Right kidney (tissue), 9 donors: ENCODE data around the gene LSM6.
A peak's percentile ranks its signal among the peaks of the same experiment; 100 is the strongest.

Source experiments
- DNase-seq: peaks from one replicate; pipeline ENCODE4 v3.0.0-alpha.2; 2016
- long read RNA-seq, 8 donors: transcript quantifications; one replicate each; lab custom pipeline, GENCODE V29; 2026

The LSM6 gene
- long read RNA-seq, donor 1, transcript LSM6-201 (4 exons, 2,259 nt) = major isoform, 46 of 53 reads
- long read RNA-seq, donor 1, partial matches to known transcripts = 5 of 53 reads
- long read RNA-seq, donor 1, other reads (novel, unspliced or antisense) = 0 of 53 reads
- long read RNA-seq, donor 2, transcript LSM6-201 (4 exons, 2,259 nt) = major isoform, 43 of 45 reads
- long read RNA-seq, donor 2, partial matches to known transcripts = 0 of 45 reads
- long read RNA-seq, donor 2, other reads (novel, unspliced or antisense) = 0 of 45 reads
- long read RNA-seq, donor 3, transcript LSM6-201 (4 exons, 2,259 nt) = major isoform, 24 of 24 reads
- long read RNA-seq, donor 3, partial matches to known transcripts = 0 of 24 reads
- long read RNA-seq, donor 3, other reads (novel, unspliced or antisense) = 0 of 24 reads
- long read RNA-seq, donor 4, transcript LSM6-201 (4 exons, 2,259 nt) = major isoform, 35 of 46 reads
- long read RNA-seq, donor 4, partial matches to known transcripts = 6 of 46 reads
- long read RNA-seq, donor 4, other reads (novel, unspliced or antisense) = 0 of 46 reads
- long read RNA-seq, donor 5, transcript LSM6-201 (4 exons, 2,259 nt) = major isoform, 50 of 62 reads
- long read RNA-seq, donor 5, partial matches to known transcripts = 7 of 62 reads
- long read RNA-seq, donor 5, other reads (novel, unspliced or antisense) = 0 of 62 reads
- long read RNA-seq, donor 6, transcript LSM6-201 (4 exons, 2,259 nt) = major isoform, 39 of 46 reads
- long read RNA-seq, donor 6, partial matches to known transcripts = 0 of 46 reads
- long read RNA-seq, donor 6, other reads (novel, unspliced or antisense) = 0 of 46 reads
- long read RNA-seq, donor 7, transcript LSM6-201 (4 exons, 2,259 nt) = major isoform, 54 of 61 reads
- long read RNA-seq, donor 7, partial matches to known transcripts = 0 of 61 reads
- long read RNA-seq, donor 7, other reads (novel, unspliced or antisense) = 0 of 61 reads
- long read RNA-seq, donor 8, transcript LSM6-201 (4 exons, 2,259 nt) = major isoform, 39 of 41 reads
- long read RNA-seq, donor 8, partial matches to known transcripts = 0 of 41 reads
- long read RNA-seq, donor 8, other reads (novel, unspliced or antisense) = 0 of 41 reads

DNA sequence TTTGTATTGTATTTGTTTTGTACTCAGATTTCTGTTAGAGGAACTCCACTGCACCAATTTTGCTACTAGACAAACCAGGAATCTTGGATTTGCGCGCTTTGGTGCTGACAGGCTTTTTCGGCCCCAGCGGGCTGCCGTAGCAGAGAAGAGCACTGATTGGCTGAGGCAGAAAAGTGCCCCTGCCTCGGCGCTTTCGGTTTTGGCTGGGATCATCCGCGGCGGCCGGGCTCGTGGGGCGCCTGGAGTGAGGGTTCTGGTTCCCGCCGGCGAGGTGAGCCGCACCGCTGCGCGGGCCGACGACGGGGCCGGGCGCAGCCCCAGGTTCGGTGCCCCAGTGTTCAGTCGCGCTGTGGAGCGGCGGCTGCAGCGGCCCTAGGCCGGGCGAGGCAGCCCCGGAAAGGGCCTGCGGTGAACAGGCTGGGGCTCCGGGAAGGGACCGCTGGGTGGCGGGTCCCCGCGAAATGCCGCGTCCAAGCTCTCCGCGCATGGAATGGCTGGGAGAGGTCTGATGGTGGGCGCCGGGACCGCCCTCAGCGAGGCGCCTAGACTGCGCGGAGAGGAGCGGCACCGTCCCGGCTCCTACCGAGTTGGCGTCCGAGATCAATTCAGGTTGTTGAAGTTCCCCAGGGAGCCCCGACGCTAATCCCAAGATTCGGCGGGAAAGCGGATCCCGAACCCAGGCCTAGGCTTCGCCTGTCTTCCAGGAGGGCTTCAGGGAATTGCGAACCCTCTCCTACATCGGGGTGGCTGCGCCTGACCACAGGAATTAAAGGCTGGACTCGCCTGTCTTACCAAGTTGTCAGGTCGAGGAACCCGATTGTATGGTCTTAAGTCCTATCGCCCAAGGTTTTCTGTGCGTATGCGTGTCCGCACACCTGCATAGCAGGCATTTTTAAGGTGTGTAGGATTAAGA, at the start of gene LSM6:
Gene LSM6 (plus strand): TSS at position 178 of the 913 bp plus-strand sequence. CDS start 7,204 bp downstream, outside the sequence.
- peak; percentile 98 for DNase-seq

DNA sequence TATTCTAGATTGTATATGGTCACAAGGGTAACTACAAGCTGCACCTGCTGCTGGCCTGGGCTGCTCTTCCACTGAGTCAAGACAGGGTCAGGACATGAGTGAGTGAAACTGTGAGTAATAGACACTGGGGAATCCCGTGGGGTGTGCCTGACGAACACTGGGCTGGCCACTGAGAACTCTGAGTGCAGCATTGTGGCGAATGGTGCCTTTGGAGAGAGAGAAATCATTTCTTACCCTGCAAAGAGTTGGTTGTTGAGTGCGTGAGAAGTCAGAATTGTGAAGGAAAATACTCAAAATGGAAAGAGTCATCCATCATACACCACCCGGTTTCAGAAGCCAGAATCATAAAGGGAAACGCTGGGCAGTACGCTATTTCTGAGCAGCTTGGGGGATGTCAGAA, 43.1 kb upstream of the LSM6 start:
- DNase-seq = no peak

- no peak for DNase-seq
These were observed 40.6 kb upstream of the LSM6 start for GRCh38 chr4:146134761-146135445.

- DNase-seq = no peak
These were observed 39.6 kb upstream of the LSM6 start for GRCh38 chr4:146135941-146136340.

DNA sequence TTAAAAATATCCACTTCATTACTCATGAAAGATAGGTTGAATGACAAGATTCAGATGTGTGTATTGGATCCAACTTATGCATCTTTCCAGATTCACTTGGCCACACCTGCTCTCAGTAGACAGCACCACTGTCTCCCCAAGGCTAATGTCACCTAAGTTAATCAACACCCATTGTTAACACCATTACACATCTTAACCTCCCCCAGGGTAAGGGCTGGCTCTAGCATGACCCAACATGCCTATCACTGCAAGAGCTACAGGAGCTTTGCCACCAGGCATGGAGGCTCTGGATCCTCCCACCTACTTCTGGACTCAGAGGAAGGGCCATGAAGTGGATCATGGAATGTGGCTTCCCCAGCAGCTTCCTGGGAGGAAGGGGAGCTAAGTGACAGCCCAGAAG, 32.8 kb upstream of the LSM6 start:
- no peak for DNase-seq

GRCh38 chr4:146143888-146144287, 31.6 kb upstream of the LSM6 start:
- no peak for DNase-seq

- DNase-seq = no peak
These were observed 28.6 kb upstream of the LSM6 start for GRCh38 chr4:146146918-146147317.

DNA sequence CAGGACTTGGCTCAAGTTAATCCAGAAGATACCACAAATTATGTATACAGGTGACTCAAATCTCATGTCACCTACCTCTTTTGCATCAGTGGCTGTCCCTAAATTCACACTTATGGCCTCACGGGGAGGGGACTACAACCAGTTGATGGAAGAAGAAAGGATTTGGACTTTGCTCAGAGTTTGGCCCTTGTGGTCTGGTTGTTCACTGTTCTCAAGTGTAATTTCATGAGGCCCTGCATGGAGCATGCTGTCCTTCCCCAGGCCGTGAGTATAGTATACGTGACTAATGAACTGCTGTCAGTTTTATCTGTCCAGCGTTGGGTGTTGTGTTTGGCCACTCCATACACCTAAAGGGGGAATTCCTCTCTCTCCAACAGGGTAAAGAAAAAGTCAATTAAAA, 27.5 kb upstream of the LSM6 start:
- DNase-seq = no peak

GRCh38 chr4:146154057-146154456, 21.5 kb upstream of the LSM6 start:
- no peak for DNase-seq

- DNase-seq = no peak
These were observed 20.3 kb upstream of the LSM6 start for GRCh38 chr4:146155152-146155724.

- DNase-seq = no peak
These were observed 17.3 kb upstream of the LSM6 start for GRCh38 chr4:146158036-146158745.

GRCh38 chr4:146159384-146160058, 16.0 kb upstream of the LSM6 start:
- no peak for DNase-seq

DNA sequence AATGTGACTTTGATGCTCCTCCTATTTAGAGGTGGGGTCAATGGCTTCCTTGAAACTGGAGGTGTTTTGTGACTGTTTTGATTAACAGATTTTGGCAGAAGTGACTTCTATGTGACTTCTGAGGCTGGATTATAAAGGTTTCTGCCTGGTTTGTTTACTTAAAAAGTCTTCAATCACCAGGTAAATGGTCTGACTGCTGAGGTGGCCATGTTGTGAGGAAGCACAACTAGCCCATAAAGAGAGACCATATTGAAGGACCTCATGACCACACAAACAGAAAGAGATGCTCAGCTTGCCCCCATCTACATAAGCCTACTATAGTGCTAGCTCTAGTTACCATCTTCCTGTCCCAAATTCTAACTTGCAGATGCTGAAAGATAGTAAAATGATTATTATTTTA, 14.3 kb upstream of the LSM6 start:
- DNase-seq = no peak

GRCh38 chr4:146165221-146165620, 10.3 kb upstream of the LSM6 start:
- no peak for DNase-seq

GRCh38 chr4:146165840-146166239, 9.7 kb upstream of the LSM6 start:
- DNase-seq = no peak

DNA sequence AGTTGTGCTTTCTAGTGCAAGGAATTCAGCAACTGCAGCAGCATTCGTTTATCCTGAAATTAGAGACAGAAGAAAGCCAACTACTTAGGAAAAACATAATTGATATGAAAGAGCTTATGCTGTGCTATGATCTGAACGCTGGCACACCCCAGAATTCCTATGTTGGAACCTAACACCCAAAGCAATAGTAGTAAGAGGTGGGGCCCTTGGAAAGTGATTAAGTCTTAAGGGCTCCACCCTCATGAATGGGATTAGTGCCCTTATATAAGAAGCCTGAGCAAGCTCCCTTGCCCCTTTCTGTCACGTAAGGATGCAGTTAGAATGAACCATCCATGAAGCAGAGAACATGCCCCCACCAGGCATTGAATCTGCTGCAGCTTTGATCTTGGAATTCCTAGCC, 5.4 kb upstream of the LSM6 start:
- DNase-seq = no peak

DNA sequence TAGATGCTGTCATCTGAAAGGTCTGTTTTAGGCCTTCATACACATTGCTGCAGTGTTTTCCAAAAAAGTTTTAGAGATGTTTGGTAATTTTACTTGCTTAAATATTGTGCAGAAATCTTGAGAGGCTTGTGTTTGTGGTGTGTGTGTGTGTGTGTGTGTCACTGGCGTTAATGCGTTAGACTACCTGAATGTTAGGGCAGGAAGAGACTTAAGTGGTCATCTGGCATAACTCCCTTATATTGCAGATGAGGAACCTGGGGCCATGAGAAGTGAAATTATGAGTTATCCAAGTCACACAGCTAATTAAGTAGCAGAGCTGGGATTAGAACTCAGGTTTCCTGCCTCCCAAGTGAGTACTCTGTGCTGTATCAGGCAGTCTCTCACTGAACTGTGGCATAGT, 1.4 kb downstream of the LSM6 start:
- DNase-seq = no peak

GRCh38 chr4:146178126-146178525, 2.6 kb downstream of the LSM6 start:
- no peak for DNase-seq

DNA sequence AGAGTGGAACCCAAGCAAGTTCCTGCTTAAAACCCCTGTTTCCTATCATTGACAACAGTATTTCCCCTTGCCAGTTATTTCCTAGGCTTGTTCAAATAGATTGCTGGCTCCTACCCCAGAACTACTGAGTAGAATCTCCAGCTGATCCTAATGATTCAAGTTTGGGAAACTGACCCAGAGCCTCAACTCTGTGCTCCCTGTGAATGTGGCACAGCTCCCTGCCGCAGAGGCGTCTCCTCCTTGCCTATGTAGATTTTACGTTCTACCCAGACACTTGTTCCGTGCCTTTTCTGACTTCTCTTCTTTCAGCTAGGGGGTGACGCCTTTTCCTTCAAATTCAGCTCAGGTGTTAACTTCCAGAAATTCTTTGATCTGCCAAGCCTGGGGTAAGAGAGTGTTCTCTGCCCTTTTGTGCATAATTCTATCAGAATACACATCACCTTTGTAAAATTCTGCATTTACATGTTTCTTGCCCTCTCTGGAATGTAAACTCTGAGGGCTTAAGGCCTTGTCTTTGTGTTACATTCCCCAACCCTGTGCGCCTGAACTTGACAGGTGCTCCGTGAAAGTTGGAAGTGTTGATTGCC, 4.4 kb downstream of the LSM6 start:
- DNase-seq = no peak
